ENCODE data around the gene BACE2.

- TF ChIP-seq, protein P1, sequence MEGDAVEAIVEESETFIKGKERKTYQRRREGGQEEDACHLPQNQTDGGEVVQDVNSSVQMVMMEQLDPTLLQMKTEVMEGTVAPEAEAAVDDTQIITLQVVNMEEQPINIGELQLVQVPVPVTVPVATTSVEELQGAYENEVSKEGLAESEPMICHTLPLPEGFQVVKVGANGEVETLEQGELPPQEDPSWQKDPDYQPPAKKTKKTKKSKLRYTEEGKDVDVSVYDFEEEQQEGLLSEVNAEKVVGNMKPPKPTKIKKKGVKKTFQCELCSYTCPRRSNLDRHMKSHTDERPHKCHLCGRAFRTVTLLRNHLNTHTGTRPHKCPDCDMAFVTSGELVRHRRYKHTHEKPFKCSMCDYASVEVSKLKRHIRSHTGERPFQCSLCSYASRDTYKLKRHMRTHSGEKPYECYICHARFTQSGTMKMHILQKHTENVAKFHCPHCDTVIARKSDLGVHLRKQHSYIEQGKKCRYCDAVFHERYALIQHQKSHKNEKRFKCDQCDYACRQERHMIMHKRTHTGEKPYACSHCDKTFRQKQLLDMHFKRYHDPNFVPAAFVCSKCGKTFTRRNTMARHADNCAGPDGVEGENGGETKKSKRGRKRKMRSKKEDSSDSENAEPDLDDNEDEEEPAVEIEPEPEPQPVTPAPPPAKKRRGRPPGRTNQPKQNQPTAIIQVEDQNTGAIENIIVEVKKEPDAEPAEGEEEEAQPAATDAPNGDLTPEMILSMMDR (tag by site-specific recombination; IDR thresholded peaks at IDR 0.05): no peak
- TF ChIP-seq, protein P2, sequence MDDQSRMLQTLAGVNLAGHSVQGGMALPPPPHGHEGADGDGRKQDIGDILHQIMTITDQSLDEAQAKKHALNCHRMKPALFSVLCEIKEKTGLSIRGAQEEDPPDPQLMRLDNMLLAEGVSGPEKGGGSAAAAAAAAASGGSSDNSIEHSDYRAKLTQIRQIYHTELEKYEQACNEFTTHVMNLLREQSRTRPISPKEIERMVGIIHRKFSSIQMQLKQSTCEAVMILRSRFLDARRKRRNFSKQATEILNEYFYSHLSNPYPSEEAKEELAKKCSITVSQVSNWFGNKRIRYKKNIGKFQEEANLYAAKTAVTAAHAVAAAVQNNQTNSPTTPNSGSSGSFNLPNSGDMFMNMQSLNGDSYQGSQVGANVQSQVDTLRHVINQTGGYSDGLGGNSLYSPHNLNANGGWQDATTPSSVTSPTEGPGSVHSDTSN (CRISPR knock-in tag; IDR thresholded peaks at IDR 0.05): no peak
- TF ChIP-seq ZNF155 (tag by site-specific recombination; IDR thresholded peaks at IDR 0.05) (no peak), SALL2 (tag by site-specific recombination; IDR thresholded peaks at IDR 0.05; ENCODE audit: borderline replicate concordance) (no peak), ZNF658 (tag by site-specific recombination; IDR thresholded peaks at IDR 0.05) (no peak), ZBTB8A (tag by site-specific recombination; IDR thresholded peaks at IDR 0.05) (no peak), ZNF10 (tag by site-specific recombination; IDR thresholded peaks at IDR 0.05) (no peak), ZNF114 (tag by site-specific recombination; IDR thresholded peaks at IDR 0.05) (no peak), ZNF221 (tag by site-specific recombination; IDR thresholded peaks at IDR 0.05; ENCODE audit: borderline replicate concordance) (no peak)
Measured at GRCh38 chr21:41228492-41228891, 60.5 kb downstream of the BACE2 start.
